Activated T-cell treated with anti-CD3 and anti-CD28 coated beads, Interleukin-2, amount 50 U/mL, for 24 hours (primary cell): ENCODE data around the gene CASQ2.

ENCODE experiments used
- DNase-seq: peaks from one replicate; pipeline ENCODE4 v3.0.0-alpha.2; 2020
- H3K27ac Mint-ChIP-seq: 2 replicates; pipeline ENCODE4 v1.8.0; 2020; ENCODE audit warnings: mild to moderate bottlenecking, mixed read lengths
- H3K27me3 Mint-ChIP-seq: 2 replicates; pipeline ENCODE4 v1.8.0; 2020; ENCODE audit warnings: mixed read lengths
- H3K36me3 Mint-ChIP-seq: 2 replicates; pipeline ENCODE4 v1.8.0; 2020; ENCODE audit warnings: low read depth, mixed read lengths
- H3K4me1 Mint-ChIP-seq: 2 replicates; pipeline ENCODE4 v1.8.0; 2020; ENCODE audit warnings: low read depth, mixed read lengths
- H3K4me3 Mint-ChIP-seq: 2 replicates; pipeline ENCODE4 v1.8.0; 2020; ENCODE audit warnings: mild to moderate bottlenecking, moderate library complexity, mixed read lengths
- H3K9me3 Mint-ChIP-seq: 2 replicates; pipeline ENCODE4 v1.8.0; 2020; ENCODE audit warnings: mixed read lengths

CASQ2 gene

DNA sequence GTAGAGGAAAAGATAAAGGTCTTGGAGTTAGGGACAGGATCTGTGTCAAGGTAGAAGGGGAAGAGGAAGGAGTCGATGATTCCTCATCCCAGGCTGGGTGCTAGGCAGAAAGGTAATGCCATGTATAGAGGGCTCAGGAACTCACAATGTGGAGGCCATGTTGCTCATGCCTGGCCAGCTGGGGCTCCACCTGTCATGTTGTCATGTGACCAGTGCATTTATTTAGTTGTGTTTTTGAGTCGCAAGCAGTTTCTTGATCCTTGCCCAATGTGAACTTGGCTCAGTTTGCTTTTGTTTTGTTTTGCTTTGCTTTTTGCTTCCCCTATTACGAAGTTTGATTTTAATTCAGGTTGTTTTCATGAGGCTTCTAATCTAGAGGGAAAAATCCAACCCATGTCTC lies 5.7 kb downstream of the CASQ2 start:
- no peaks in the 10 kb centered on the region for H3K4me1 Mint-ChIP-seq
- H3K27ac Mint-ChIP-seq: no peak overlapping the region
- no peak overlapping the region for H3K4me3 Mint-ChIP-seq
- H3K36me3 Mint-ChIP-seq: no peaks in the 10 kb centered on the region
- H3K9me3 Mint-ChIP-seq: peaks cover 3% of the 10 kb centered on the region
- no peak for DNase-seq
- peaks cover 1% of the 10 kb centered on the region for H3K27me3 Mint-ChIP-seq

DNA sequence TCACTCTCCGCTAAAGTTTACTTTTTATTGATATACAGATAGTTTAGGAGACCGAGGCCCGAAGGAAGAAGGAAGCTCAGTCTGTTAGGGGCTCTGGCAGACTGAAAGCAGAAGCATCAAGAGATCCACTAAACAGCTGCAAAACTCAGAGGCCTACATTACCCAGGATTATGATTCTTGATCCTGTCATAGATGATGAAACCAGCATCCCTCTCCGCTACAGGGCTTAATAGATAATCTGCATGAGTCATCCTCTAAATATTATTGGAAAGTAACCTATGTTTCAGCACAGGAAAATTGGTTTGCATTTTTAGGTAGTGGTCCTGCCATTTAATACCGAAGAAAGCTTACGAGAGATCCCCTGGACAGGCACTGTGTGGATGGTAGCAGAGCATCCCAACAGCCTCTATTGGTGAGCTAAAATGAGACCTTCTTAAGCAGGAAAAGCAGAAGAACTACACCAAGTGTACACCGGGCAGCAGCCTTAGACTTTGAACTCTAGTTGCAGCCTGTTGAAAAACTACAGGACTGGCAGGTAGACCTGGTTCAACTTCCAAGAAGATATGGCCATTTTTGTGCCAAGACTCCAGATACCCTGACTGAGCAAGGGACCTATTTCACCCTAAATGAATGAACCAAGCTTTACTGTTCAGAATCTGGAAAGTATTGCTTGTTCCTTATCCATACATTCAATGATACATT lies 6.8 kb downstream of the CASQ2 start:
- no peaks in the 10 kb centered on the region for H3K36me3 Mint-ChIP-seq
- H3K27me3 Mint-ChIP-seq: peaks cover 2% of the 10 kb centered on the region
- peaks cover 3% of the 10 kb centered on the region for H3K9me3 Mint-ChIP-seq
- no peak overlapping the region for H3K4me3 Mint-ChIP-seq
- no peak overlapping the region for H3K27ac Mint-ChIP-seq
- DNase-seq: no peak
- H3K4me1 Mint-ChIP-seq: no peaks in the 10 kb centered on the region

DNA sequence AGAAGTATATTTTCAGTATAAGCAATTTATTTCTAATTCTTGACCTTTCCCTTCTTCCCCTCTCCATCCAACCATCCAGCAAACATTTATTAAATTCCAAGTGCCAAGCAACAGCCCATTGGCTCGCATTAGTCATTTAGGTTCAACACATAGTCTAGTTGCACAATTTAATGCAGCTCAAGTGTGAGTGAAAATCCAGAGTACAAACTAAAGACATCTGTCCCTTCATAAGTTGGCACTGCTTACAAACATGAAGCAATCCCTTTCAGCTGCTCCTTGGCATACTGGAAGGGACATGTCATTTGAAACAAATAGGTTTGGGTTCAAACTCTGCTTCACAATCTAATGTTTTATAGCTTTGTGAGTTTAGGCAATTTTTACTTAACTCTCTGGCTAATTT lies 10.7 kb downstream of the CASQ2 start:
- peaks cover 3% of the 10 kb centered on the region for H3K9me3 Mint-ChIP-seq
- H3K27ac Mint-ChIP-seq: no peak overlapping the region
- H3K27me3 Mint-ChIP-seq: peaks cover 12% of the 10 kb centered on the region
- DNase-seq: no peak
- H3K4me1 Mint-ChIP-seq: no peaks in the 10 kb centered on the region
- no peak overlapping the region for H3K4me3 Mint-ChIP-seq
- no peaks in the 10 kb centered on the region for H3K36me3 Mint-ChIP-seq

DNA sequence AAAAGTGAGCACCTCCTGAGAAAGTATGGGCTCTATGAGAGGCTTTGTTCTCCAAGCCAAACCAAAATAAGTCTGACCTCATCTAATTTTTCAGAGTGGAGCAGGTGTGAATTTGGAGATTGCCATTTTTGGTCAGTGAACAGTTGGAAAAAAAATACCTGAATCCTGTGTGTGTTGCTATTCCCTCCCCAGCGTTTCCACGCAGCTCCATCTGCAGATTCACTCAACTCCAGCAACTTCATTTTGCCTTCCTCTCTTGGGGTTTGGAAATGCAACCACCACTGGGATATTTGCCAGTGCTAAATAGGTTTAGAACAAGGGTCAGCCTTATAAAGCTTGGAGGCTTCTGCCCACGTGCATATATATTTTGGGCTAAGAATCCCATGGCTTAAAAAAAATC lies 11.2 kb downstream of the CASQ2 start:
- Mint-ChIP-seq H3K36me3 (no peaks in the 10 kb centered on the region), H3K4me3 (no peak overlapping the region), H3K27me3 (peaks cover 16% of the 10 kb centered on the region), H3K9me3 (peaks cover 3% of the 10 kb centered on the region), H3K4me1 (no peaks in the 10 kb centered on the region), H3K27ac (no peak overlapping the region)
- no peak for DNase-seq

DNA sequence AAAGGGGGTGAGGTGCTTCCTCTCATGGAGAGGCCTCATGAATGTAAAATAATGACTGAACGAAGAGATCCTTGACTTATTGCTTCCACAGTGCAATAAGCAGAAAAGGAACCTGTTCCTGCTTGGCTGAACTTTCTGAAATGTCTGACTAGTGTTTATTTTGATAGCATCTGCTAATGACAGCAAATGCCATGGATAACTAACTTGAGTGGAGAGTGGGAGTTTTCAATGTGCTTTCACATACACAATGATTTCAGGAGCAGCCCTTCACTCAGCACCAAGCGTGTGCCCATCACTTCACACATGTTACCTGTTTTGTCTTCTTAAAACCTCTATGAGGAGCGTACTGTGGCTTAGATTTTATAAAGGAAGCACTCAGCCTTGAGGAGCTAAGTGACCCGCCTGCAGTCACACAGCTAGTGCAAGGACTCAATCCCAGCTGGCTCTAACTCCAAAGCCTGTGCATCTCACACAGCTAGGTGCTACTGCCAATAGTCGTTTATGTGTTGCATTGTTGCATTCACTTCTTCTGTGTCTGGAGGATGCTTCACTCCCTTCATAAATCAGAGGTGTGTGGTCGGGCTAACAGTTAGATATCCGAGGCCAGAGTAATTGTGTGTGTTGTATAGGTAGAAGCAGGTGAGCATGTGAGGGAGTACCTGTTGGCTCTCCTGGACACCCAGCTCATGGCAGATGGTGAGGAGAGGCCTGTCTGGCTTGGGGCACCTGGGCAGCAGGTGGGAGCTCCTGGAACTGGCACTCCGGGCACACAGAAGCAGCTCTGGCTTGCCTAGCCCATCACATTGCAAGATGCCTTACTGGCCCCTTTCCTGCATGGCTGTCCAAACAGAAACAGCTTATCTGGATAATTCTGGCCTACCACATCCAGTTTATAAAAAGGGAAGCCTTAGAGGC lies 12.8 kb downstream of the CASQ2 start:
- no peak overlapping the region for H3K27ac Mint-ChIP-seq
- peaks cover 23% of the 10 kb centered on the region for H3K27me3 Mint-ChIP-seq
- peaks cover 3% of the 10 kb centered on the region for H3K9me3 Mint-ChIP-seq
- DNase-seq: no peak
- no peak overlapping the region for H3K4me3 Mint-ChIP-seq
- no peaks in the 10 kb centered on the region for H3K36me3 Mint-ChIP-seq
- H3K4me1 Mint-ChIP-seq: no peaks in the 10 kb centered on the region

DNA sequence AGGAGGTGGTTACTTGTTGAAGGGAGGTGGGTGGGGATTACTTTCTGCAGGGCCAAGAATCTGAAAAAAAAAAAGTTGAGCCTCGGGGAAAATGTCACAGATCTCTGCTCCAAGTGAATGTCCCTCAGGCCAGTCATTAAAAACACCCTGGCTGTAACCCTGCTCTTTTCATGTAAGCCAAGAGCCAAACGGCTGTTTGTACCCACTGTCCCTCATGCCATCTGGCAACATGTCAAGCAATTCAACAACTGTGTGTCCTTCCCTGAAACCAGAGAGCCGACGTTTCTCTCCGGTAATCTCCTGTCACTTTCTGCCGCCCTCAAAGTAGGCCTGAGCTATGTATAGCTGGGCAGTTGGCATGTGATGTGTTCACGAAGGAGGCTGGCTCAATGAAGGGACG lies 14.7 kb downstream of the CASQ2 start:
- H3K4me1 Mint-ChIP-seq: no peaks in the 10 kb centered on the region
- peaks cover 30% of the 10 kb centered on the region for H3K27me3 Mint-ChIP-seq
- no peaks in the 10 kb centered on the region for H3K9me3 Mint-ChIP-seq
- DNase-seq: no peak
- no peaks in the 10 kb centered on the region for H3K36me3 Mint-ChIP-seq
- H3K4me3 Mint-ChIP-seq: no peak overlapping the region
- no peak overlapping the region for H3K27ac Mint-ChIP-seq

DNA sequence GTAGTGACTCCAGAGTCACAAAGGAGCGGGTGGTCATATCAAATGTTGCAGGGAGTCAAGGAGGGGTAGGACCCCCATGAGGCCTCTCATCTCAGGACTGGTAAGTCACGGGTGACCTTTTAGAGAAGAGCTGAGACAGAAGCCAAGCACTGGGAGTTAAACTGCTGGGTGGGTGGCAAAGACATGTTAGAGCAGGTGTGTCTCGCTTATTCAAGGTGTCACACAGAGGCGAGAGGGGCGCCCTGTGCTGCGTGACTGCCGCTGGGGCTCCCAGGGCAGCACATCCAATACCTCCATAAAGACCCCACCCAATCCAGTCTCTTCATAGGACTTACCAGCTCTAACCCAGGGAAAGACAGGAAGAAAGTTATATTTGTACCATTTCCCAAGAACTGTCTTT lies 15.2 kb downstream of the CASQ2 start:
- Mint-ChIP-seq H3K27ac (no peak overlapping the region), H3K4me3 (no peak overlapping the region), H3K36me3 (no peaks in the 10 kb centered on the region), H3K27me3 (peaks cover 30% of the 10 kb centered on the region), H3K9me3 (no peaks in the 10 kb centered on the region), H3K4me1 (no peaks in the 10 kb centered on the region)
- DNase-seq: no peak

DNA sequence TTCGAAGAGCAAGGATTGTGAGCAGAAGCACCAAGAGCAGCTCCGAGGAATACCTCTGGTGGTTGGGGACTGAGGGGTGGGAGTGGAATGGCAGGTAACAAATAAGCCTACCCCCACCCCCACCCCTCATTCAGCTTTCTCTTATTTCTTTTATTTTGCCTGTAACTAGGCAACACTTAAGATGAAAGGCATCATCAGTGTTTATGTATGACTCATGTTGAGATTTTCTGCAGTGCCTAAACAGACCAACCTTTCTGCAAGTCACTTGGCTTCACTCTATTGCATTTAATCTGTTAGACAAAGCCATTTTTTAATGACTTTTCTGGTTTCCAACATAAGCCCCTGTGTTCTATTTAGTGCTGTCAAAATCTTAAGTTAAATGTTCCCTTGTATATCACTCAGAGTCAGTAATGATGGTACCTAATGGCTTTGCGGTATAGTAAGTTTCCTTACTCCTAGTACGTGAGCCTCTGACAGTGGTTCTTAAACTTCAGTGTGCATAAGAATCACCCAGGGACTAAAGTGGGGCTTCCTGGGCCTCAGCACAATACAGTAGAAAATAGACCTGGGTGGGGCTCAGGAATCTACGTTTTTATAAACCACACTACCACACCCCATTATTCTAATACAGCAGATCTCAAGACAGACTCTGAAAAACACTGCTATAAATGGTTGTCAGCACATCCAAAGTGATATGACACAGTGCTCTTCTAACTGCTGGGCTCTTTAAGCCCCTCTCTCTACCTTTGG lies 19.9 kb downstream of the CASQ2 start:
- Mint-ChIP-seq H3K4me3 (no peak overlapping the region), H3K4me1 (no peaks in the 10 kb centered on the region), H3K9me3 (no peaks in the 10 kb centered on the region), H3K36me3 (no peaks in the 10 kb centered on the region), H3K27me3 (peaks cover 33% of the 10 kb centered on the region), H3K27ac (no peak overlapping the region)
- DNase-seq: no peak

DNA sequence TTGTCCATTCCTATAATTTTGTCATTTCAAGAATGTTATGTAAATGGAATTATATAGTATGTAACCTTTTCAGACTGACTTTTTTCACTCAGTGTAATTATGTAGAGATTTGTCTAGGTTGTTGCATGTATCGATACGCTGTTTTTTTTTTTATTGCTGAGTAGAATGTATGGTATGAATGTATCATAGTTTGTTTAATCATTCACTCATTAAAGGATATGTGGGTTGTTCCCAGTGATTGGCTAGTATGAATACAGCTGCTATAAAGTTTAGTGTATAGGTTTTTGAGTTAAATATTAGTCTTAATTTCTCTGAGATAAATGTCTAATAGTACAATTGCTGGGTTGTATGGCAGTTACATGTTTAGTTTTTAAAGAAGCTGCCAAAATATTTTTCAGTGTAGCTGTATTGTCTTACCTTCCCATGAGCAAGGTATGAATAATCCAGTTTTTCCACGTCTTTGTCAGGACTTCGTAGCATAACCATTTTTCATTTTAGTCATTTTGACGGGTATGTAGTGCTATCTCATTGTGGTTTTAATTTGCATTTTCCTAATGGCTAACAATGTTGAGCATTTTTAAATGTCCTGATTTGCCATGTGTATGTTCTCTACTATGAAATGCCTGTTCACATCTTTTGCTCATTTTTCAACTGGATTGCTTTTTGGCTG lies 22.4 kb downstream of the CASQ2 start:
- Mint-ChIP-seq H3K4me1 (no peaks in the 10 kb centered on the region), H3K4me3 (no peak overlapping the region), H3K27me3 (peaks cover 19% of the 10 kb centered on the region)

DNA sequence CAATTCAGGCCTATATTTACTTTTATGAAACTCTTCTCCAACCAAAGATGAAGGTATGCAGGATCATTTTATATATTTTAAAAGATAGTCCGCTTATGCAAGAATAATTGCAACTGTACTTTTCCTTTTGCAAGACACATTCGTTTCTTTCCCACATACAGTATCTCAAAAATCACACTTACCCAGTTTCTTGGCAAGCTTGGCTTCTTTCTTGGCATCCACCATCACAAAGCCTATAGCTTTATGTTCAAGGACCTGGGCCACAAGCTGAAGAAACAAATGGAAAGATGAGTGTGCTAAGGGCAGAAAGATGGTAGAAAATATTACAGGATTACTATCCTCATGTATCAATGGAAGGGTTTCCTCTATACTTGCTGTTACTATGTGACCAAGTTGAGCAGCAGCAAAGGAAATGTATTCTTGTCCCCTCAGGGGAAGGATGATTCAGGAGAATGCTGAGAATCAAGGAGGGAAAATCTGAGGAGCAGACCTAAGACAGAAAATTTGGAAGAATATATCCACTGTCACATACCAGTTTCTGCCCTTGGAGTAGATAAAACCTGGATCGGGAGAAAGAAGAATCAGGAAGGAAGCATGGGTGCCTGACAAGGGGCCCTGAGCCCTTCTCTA lies 23.8 kb downstream of the CASQ2 start:
- H3K4me3 Mint-ChIP-seq: no peak overlapping the region
- H3K27ac Mint-ChIP-seq: no peak overlapping the region
- H3K4me1 Mint-ChIP-seq: no peaks in the 10 kb centered on the region
- DNase-seq: no peak
- no peaks in the 10 kb centered on the region for H3K36me3 Mint-ChIP-seq
- H3K9me3 Mint-ChIP-seq: no peaks in the 10 kb centered on the region
- H3K27me3 Mint-ChIP-seq: peaks cover 14% of the 10 kb centered on the region

More for the DNA sequence above, 22.4 kb downstream of the CASQ2 start:
- no peaks in the 10 kb centered on the region for H3K36me3 Mint-ChIP-seq
- H3K27ac Mint-ChIP-seq: no peak overlapping the region
- no peak for DNase-seq
- no peaks in the 10 kb centered on the region for H3K9me3 Mint-ChIP-seq

DNA sequence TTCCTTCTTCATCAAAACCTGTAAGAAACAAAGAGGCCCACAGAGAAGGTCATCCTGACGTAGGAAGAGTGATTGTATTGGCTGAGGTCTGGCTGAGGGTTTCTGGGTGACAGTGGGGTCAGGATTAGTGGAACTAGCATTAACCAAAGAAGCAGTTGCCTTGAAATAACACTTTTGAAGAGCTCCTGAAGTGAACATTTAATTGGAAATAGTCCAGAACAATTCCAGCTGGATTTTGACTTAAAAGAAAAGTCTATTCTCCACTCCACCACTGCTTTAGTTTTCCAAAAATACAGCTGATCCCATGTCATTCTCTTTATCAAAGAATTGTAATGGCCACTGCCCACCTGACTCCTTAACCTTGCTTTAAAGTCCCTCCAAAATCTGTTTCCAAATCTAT lies 27.7 kb downstream of the CASQ2 start:
- no peaks in the 10 kb centered on the region for H3K9me3 Mint-ChIP-seq
- no peak overlapping the region for H3K4me3 Mint-ChIP-seq
- no peak for DNase-seq
- H3K4me1 Mint-ChIP-seq: no peaks in the 10 kb centered on the region
- H3K27ac Mint-ChIP-seq: no peak overlapping the region
- no peaks in the 10 kb centered on the region for H3K36me3 Mint-ChIP-seq
- peaks cover 3% of the 10 kb centered on the region for H3K27me3 Mint-ChIP-seq

DNA sequence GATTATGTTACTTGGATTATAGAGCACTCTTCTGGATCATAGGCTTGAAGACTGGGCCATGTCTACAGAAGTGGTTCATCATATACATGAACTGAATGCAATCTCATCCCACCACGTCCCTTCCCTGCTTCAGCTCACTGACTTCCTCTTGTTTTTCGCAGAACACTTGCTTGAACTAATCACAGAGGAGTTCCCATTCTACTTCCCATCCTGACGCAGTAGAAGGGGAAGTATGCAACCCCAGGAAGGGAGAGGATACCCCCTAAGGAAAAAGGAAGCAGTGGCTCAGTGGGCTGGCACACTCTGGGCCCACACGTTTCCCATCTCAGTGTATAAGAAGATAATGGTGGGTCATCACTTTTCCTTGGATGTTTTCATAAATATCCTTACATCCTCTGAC lies 36.2 kb downstream of the CASQ2 start:
- Mint-ChIP-seq H3K4me3 (no peak overlapping the region), H3K4me1 (no peaks in the 10 kb centered on the region), H3K27ac (no peak overlapping the region), H3K9me3 (no peaks in the 10 kb centered on the region), H3K36me3 (no peaks in the 10 kb centered on the region), H3K27me3 (peaks cover 12% of the 10 kb centered on the region)
- DNase-seq: no peak

DNA sequence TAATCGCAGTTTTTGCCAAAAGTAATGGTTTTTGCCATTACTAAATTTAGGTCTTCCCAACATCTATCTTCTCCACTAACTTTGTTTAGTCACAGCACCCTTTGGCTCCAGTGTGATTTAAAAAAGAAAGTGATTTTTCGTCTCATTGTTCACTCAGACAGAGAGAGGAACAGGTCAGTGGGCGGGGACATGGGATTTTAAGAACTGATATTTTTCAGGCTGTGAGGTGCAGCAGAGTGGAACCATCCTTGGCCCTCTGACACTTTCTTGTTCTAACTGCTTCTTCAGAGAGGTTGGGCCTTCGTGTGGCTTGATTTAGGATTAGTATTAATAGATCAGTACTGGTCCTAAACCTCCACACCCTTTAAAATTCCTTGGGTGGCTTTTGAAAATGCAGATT lies 38.8 kb downstream of the CASQ2 start:
- peaks cover 11% of the 10 kb centered on the region for H3K27me3 Mint-ChIP-seq
- no peak for DNase-seq
- H3K36me3 Mint-ChIP-seq: no peaks in the 10 kb centered on the region
- H3K4me3 Mint-ChIP-seq: no peak overlapping the region
- H3K9me3 Mint-ChIP-seq: no peaks in the 10 kb centered on the region
- H3K27ac Mint-ChIP-seq: no peak overlapping the region
- H3K4me1 Mint-ChIP-seq: no peaks in the 10 kb centered on the region

DNA sequence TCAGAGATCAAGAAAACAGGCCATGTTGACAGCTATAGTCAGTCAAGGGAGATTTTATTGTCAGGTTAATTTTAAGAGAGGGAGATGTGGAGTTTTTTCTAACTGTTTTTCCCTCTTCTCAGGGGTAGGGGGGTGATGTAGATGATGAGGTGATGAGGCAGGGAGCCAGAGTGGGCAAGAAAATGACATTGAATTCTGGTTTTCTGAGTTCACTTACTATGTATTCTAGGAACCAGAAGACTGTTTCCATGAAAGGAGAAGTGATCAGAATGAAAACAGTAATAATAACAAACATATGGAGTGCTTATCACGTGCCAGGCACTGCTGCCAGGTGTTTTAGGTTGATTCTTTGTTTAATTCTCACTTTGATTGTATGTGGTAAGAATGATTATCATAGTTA lies 40.2 kb downstream of the CASQ2 start:
- Mint-ChIP-seq H3K9me3 (no peaks in the 10 kb centered on the region), H3K4me3 (no peak overlapping the region), H3K36me3 (no peaks in the 10 kb centered on the region), H3K4me1 (no peaks in the 10 kb centered on the region), H3K27ac (no peak overlapping the region), H3K27me3 (peaks cover 4% of the 10 kb centered on the region)
- no peak for DNase-seq
